MM.1S (cell line): Measurements from ENCODE around the gene CHCHD3.

ENCODE experiments used
- CTCF ChIP-seq: fragments of 300-600 bp; sonication (generic); IDR thresholded peaks from 2 replicates; pipeline ENCODE4 v1.5.1; 2016; ENCODE audit warnings: antibody characterized with exemption, low read length, mixed read lengths
- EZH2 ChIP-seq: fragments of 300-600 bp; sonication (generic); optimal IDR thresholded peaks from 2 replicates; pipeline ENCODE3; 2017; ENCODE audit warnings: low read depth, mild to moderate bottlenecking, antibody characterized with exemption, low read length, mixed read lengths
- EZH2phosphoT487 ChIP-seq: fragments of 300-600 bp; sonication (generic); IDR thresholded peaks from 2 replicates; pipeline ENCODE4 v1.6.1; 2018; ENCODE audit warnings: antibody characterized with exemption, low read length

GRCh38 chr7:132859199-132859598 lies 222.7 kb downstream of the CHCHD3 start:
- TF ChIP-seq CTCF (no peak), EZH2 (no peak), EZH2phosphoT487 (no peak)
